COLO829 (cell line): ENCODE data around the gene VPS26A.

Experiments used
- DNase-seq: peaks from one replicate; pipeline ENCODE4 v3.0.0; 2012; ENCODE audit warnings: low spot score

Gene VPS26A

GRCh38 chr10:69179089-69179742, 55.2 kb downstream of the VPS26A start:
- DNase-seq, result peak; percentile 21

GRCh38 chr10:69179743-69180524, 56.0 kb downstream of the VPS26A start, which contains the start of gene SUPV3L1:
Gene SUPV3L1 (plus strand): TSS chr10:69180234. CDS start chr10:69180292, 58 bp downstream.
- DNase-seq, result peak; percentile 86

GRCh38 chr10:69180525-69181204, 56.7 kb downstream of the VPS26A start:
- DNase-seq, result no peak

- DNase-seq, result no peak
Measured at GRCh38 chr10:69181433-69181832, 57.5 kb downstream of the VPS26A start.

- no peak for DNase-seq
Measured at GRCh38 chr10:69182005-69182404, 58.0 kb downstream of the VPS26A start.

GRCh38 chr10:69186524-69186923, 62.5 kb downstream of the VPS26A start:
- DNase-seq, result no peak

- DNase-seq, result no peak
Measured at GRCh38 chr10:69201045-69201444, 77.1 kb downstream of the VPS26A start.

- DNase-seq, result no peak
Measured at GRCh38 chr10:69202332-69202731, 78.4 kb downstream of the VPS26A start.

- DNase-seq, result no peak
Measured at GRCh38 chr10:69208761-69209160, 84.8 kb downstream of the VPS26A start.

GRCh38 chr10:69209787-69210484, 86.0 kb downstream of the VPS26A start:
- DNase-seq, result no peak

- no peak for DNase-seq
Measured at GRCh38 chr10:69211104-69211503, 87.1 kb downstream of the VPS26A start.

- DNase-seq, result no peak
Measured at GRCh38 chr10:69211524-69211923, 87.5 kb downstream of the VPS26A start.

GRCh38 chr10:69213591-69214311, 89.8 kb downstream of the VPS26A start:
- no peak for DNase-seq

- no peak for DNase-seq
Measured at GRCh38 chr10:69214666-69215131, 90.7 kb downstream of the VPS26A start.

GRCh38 chr10:69215405-69216171, 91.6 kb downstream of the VPS26A start:
- DNase-seq, result no peak

GRCh38 chr10:69216577-69217118, 92.7 kb downstream of the VPS26A start:
- DNase-seq, result no peak

GRCh38 chr10:69217119-69217754, 93.3 kb downstream of the VPS26A start:
- peak; percentile 50 for DNase-seq

- no peak for DNase-seq
Measured at GRCh38 chr10:69218831-69219230, 94.9 kb downstream of the VPS26A start.

GRCh38 chr10:69220041-69220451, 96.1 kb downstream of the VPS26A start, which contains the start of gene HKDC1:
Gene HKDC1 (plus strand): TSS chr10:69220332. CDS start chr10:69220436, 104 bp downstream.
- DNase-seq, result no peak

- DNase-seq, result no peak
Measured at GRCh38 chr10:69220507-69220906, 96.5 kb downstream of the VPS26A start.
